ENCODE data around the gene DOK7. TPM values are rescaled to one million over a fixed set of nuclear protein-coding genes. Genes with fewer than 3 reads are reported as not detected.

Gene DOK7
- polyA plus RNA-seq, 1 experiment = not detected

GRCh38 chr4:3485011-3485791 lies 22.1 kb downstream of the DOK7 start:
- ChIA-PET POLR2A (no interaction called here), CTCF (interaction anchor here (1.2 kb wide), 1 partner anchor 21 kb away, joined by 5 read pairs; no protein-coding TSS in a partner anchor)
- no peak for DNase-seq (ENCODE audit: low read depth)
- Histone ChIP-seq H3K36me3 (ENCODE audit: control insufficient read depth, insufficient read depth, low read length) (no peaks in the 10 kb centered on the region), H3K4me3 (ENCODE audit: low read depth, low read length) (no peak overlapping the region), H3K27me3 (ENCODE audit: control insufficient read depth, insufficient read depth, low read length) (no peaks in the 10 kb centered on the region; the same call in 1 of the 2 replicates)
- TF ChIP-seq, protein P1, sequence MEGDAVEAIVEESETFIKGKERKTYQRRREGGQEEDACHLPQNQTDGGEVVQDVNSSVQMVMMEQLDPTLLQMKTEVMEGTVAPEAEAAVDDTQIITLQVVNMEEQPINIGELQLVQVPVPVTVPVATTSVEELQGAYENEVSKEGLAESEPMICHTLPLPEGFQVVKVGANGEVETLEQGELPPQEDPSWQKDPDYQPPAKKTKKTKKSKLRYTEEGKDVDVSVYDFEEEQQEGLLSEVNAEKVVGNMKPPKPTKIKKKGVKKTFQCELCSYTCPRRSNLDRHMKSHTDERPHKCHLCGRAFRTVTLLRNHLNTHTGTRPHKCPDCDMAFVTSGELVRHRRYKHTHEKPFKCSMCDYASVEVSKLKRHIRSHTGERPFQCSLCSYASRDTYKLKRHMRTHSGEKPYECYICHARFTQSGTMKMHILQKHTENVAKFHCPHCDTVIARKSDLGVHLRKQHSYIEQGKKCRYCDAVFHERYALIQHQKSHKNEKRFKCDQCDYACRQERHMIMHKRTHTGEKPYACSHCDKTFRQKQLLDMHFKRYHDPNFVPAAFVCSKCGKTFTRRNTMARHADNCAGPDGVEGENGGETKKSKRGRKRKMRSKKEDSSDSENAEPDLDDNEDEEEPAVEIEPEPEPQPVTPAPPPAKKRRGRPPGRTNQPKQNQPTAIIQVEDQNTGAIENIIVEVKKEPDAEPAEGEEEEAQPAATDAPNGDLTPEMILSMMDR (IDR thresholded peaks at IDR 0.05; ENCODE audit: insufficient read depth, low read depth, low read length) = no peak

GRCh38 chr4:3485886-3486540 lies 22.9 kb downstream of the DOK7 start:
- POLR2A ChIA-PET = no interaction called here

GRCh38 chr4:3486541-3487540 lies 23.7 kb downstream of the DOK7 start:
- Histone ChIP-seq H3K36me3 (ENCODE audit: control insufficient read depth, insufficient read depth, low read length) (no peaks in the 10 kb centered on the region), H3K27me3 (ENCODE audit: control insufficient read depth, insufficient read depth, low read length) (peaks cover 1% of the 10 kb centered on the region; the same call in 1 of the 2 replicates), H3K4me3 (ENCODE audit: low read depth, low read length) (no peak overlapping the region)
- ChIA-PET POLR2A (no interaction called here), CTCF (interaction anchor here (0.7 kb wide), 1 partner anchor 141 kb away, joined by 3 read pairs; no protein-coding TSS in a partner anchor)
- no peak for DNase-seq (ENCODE audit: low read depth)
- TF ChIP-seq, protein P1 (IDR thresholded peaks at IDR 0.05; ENCODE audit: insufficient read depth, low read depth, low read length) = no peak

More at GRCh38 chr4:3485886-3486540, 22.9 kb downstream of the DOK7 start:
- no peaks in the 10 kb centered on the region; the same call in 1 of the 2 replicates for H3K27me3 ChIP-seq (ENCODE audit: control insufficient read depth, insufficient read depth, low read length)
- TF ChIP-seq, protein P1 (IDR thresholded peaks at IDR 0.05; ENCODE audit: insufficient read depth, low read depth, low read length) = no peak
- DNase-seq (ENCODE audit: low read depth) = no peak
- no peaks in the 10 kb centered on the region for H3K36me3 ChIP-seq (ENCODE audit: control insufficient read depth, insufficient read depth, low read length)
- H3K4me3 ChIP-seq (ENCODE audit: low read depth, low read length) = no peak overlapping the region
- CTCF ChIA-PET = interaction anchor here (1.2 kb wide), 1 partner anchor 22 kb away, joined by 5 read pairs; no protein-coding TSS in a partner anchor

DNA sequence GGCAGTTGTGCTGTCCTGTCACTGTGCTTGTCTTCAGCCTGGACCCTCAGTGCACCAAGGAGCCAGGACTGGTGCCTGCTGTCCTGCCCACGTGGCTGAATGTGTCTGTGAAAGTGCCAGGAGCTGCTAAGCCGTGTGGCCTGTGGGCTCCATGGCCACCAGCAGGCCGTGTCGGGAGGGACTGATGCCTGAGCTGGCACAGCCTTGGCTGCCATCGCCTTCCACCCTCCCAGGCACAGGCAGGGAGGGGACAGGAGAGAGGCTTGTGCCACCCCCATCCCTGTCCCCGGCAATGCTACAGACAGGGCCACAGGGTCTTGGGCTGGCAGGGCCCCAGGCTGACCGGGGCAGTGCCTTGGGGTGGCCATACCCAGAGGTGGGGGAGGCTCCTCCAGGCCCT lies 24.8 kb downstream of the DOK7 start:
- H3K36me3 ChIP-seq (ENCODE audit: control insufficient read depth, insufficient read depth, low read length) = no peaks in the 10 kb centered on the region
- TF ChIP-seq, protein P1 (IDR thresholded peaks at IDR 0.05; ENCODE audit: insufficient read depth, low read depth, low read length) = no peak
- ChIA-PET POLR2A (no interaction called here), CTCF (interaction anchor here (0.7 kb wide), 1 partner anchor 142 kb away, joined by 3 read pairs; no protein-coding TSS in a partner anchor)
- no peak overlapping the region for H3K4me3 ChIP-seq (ENCODE audit: low read depth, low read length)
- no peak for DNase-seq (ENCODE audit: low read depth)
- H3K27me3 ChIP-seq (ENCODE audit: control insufficient read depth, insufficient read depth, low read length) = peaks cover 2% of the 10 kb centered on the region

Data from BJ (cell line).